HuH-7 (cell line): Measurements from ENCODE around the gene NELL2.
"Not testable (repeated sequence)": the region's sequence is repeated elsewhere in the genome, so short reads cannot be mapped to it uniquely, and the experiment has no call there.

Experiments
- DNase-seq: peaks from one replicate; pipeline ENCODE4 v3.0.0; 2011; ENCODE audit warnings: low spot score

Gene NELL2

GRCh38 chr12:44778863-44779262, 97.3 kb downstream of the NELL2 start:
- DNase-seq: no peak

DNA sequence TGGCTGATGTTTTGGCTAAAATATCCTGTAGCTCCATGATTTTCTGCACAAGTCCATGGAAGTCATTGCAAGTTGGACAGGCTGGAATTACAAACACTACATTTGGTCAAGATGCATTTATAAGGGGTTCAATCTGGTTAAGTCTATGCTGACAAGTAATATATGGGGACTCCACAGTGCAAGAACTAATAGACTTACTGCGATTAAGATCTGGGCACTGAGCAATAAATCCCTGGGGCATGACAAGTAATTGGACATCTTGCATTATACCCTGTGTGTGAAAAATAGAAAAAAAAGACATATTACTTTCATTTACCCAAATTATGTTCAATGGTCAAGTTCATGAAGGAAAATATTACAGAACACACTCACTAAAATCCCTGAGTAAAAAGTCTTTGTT, 99.1 kb downstream of the NELL2 start:
- DNase-seq: no peak

- no peak for DNase-seq
Observed at GRCh38 chr12:44775901-44776300, 100.2 kb downstream of the NELL2 start.

- DNase-seq: peak; percentile 14
Observed at GRCh38 chr12:44774815-44775411, 101.2 kb downstream of the NELL2 start.

DNA sequence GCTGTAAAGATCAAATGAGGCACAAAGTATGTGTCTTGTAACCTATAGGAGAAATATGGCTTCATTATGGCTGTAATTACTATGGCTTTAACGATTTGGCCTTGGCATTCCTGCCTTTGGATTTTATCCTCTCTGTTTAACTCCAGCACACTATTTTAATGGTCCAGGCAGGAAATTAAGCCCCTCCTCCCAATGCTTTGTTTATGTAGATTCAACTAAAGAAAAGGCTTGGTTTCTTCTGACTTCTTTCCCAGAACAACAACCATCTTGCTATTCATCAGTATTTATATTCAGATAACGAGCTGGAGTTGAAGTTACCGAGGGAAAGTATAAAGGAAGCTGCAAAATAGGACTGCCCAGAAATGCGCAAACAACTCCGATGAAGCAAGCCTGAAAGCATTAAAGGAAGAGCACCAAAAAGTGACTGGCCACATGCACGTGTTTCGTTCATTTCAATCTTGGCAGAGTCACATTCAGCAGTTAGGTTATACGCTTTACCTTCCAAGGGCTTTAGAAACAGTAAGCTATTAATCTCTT, 104.6 kb downstream of the NELL2 start:
- no peak for DNase-seq

GRCh38 chr12:44765796-44766195, 110.3 kb downstream of the NELL2 start:
- no peak for DNase-seq

DNA sequence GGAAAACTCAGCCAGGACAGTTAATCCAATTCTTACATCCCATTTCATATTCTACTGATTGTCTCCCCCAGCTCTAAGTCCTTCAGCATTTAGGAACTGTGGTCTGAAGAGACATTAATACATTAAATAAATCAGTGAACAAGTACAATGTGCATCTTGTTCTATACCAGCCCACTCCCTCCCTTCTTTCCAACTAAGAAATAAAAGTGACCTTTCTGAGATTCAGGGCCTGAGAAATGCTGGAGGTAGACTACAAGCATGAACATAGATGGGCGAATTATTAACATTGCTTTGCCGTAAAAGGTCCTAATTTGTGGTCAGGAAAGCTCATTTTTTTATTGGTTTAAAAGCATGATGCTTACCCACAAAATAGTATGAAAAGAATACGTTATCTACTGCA, 113.1 kb downstream of the NELL2 start:
- DNase-seq: no peak

DNA sequence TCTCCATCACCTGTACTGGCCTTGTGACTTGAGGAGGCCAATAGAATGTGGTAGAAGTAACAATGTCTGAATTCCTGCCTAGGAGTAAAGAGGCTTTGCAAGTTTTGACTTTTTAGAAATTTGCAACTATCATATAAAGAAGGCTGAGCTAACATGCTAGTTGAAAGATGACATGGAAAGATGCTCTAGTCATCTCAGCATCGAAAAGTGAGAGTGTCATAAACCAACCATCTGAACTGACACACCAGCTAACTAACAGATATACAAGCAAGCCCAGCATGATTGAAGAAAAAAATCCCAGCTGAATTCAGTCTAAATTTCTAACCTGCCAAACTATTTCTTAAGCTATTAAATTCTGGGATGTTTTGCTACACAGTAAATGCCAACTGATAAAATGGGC, 116.8 kb downstream of the NELL2 start:
- no peak for DNase-seq

GRCh38 chr12:44750468-44750867, 125.6 kb downstream of the NELL2 start:
- DNase-seq: no peak

DNA sequence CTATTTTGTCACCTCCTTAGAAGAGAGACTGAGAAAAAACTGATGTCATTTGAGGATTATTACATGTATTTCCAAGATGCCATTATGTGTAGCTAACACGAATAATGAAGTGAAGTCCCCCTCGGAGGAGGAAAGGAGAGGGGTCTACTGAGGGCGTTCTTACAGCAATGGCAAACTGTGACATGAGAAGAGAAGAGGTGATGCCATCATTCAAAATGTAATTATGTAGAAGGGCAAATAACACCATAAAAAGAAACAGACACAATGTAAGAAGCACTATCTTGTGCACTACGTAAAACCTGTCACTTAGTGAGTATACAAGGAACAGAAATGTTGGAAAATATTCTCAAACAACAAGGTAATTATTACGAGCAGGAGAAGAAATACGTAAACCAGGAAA, 126.5 kb downstream of the NELL2 start:
- DNase-seq: no peak

DNA sequence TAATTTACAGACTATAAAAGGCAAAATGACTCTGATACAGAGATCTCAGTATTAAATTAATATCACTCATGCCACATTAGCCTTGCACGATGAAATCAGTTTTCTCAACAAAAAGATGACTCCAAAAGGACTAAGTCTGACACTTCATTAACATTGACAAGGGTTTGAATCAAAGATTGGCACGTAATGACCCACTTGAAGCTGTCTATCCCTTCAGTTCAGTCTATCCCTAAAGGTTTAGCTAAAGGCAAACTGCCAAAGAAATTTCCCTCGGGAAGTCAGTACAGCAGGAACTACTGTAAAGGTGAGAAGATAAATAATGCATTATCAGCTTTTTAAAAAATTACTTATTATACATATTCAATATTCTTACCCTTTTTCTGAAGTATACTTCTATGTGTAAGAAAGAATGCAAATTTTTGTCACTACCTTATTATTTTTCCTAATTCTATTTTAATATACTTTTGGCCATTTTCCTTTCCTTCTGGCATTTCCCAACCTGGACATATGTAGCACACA, 127.1 kb downstream of the NELL2 start:
- DNase-seq: no peak

- not testable (repeated sequence) for DNase-seq
Observed at GRCh38 chr12:44741292-44741980, 134.7 kb downstream of the NELL2 start.

DNA sequence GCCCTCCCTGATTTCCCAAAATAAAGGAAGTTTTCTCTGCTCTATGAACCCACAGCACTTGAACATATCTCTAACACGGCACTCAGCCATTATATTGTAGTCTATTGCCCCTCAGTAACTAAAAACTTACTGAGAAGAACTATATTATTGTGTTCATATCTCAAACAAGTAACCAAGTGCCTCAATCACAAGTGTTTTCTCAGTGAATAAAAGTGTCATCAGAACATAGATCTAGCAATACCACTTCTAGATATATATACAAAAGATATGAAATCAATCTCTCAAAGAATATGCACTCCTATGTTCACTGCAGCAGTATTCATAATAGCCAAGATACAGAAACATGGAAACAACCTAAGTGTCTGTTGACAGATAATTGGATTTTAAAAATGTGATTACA, 138.1 kb downstream of the NELL2 start:
- no peak for DNase-seq

- no peak for DNase-seq
Observed at GRCh38 chr12:44728566-44728965, 147.5 kb downstream of the NELL2 start.

DNA sequence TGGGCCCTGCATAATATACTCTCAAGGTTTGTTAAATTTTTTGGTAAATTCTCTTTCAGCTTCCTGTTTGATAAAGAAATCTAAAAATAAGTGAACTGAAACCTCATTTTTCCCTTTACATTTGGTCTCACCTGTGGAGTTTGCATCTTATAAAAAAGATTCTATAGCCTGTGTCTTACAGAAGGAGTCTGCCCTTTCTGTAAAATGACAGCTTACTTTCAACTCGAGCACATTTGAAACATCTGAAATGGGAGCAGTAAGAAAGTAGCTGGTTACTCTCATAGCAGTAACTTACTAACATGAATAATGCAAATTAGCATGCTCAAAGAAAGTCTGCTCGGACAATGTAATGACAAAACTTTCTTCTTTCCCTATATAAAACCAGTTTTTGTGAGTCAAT, 155.8 kb downstream of the NELL2 start:
- no peak for DNase-seq

GRCh38 chr12:44717612-44718011, 158.5 kb downstream of the NELL2 start:
- DNase-seq: no peak

DNA sequence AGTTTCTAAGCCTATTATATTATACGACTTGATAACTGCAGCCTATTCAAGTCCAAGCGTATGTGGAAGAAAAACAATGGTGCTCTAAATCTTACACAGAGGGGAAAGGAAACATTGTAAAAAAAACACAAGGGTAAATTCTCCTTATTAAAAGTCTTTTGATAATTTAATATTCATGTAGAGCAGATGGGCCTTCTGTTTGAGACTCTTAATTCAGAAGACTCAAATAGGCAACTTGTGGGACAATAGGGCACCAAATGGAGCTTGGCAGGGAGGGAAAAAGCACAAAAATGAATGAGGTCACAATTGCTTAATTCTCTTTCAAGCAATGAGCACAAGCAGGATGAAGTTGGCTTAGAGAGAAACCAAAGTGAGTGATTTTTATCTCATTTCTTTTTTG, 159.4 kb downstream of the NELL2 start:
- no peak for DNase-seq

DNA sequence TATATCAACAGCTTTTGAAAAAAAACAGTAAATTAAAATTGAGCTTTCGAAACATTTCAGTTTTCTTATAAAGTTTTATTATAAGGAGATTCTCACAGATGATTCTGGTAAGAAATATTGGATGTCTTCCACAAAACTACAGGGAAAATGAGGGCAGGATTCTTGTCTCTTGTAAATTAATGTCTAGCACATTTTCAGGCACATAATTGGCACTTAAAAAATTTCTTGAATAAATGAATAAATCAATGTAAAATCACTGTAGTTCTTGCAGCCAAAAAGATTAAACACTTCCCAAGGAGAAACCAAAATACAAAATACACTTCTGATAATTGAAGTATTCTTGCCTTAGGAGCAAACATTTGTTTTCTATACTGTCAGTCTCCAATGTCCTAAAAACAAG, 164.4 kb downstream of the NELL2 start:
- DNase-seq: no peak

- DNase-seq: no peak
Observed at GRCh38 chr12:44709166-44709565, 166.9 kb downstream of the NELL2 start.

- DNase-seq: no peak
Observed at GRCh38 chr12:44708218-44708617, 167.9 kb downstream of the NELL2 start.

GRCh38 chr12:44703182-44703910, 172.8 kb downstream of the NELL2 start:
- no peak for DNase-seq

- DNase-seq: no peak
Observed at GRCh38 chr12:44697511-44697910, 178.6 kb downstream of the NELL2 start.

- no peak for DNase-seq
Observed at GRCh38 chr12:44696542-44696941, 179.6 kb downstream of the NELL2 start.
